GM23248 (cell line): ENCODE results near the gene LYPLAL1.

Source experiments
- EZH2 ChIP-seq: fragments of 200-600 bp; sonication (generic); IDR thresholded peaks from 2 replicates; pipeline ENCODE4 v1.6.1; 2018; ENCODE audit warnings: antibody characterized with exemption, mild to moderate bottlenecking; ENCODE audit not compliant: insufficient read depth, poor library complexity, severe bottlenecking
- EZH2phosphoT487 ChIP-seq: fragments of 200-600 bp; sonication (generic); IDR thresholded peaks from 2 replicates; pipeline ENCODE4 v1.6.1; 2018; ENCODE audit warnings: antibody characterized with exemption, moderate library complexity, mild to moderate bottlenecking, low read depth; ENCODE audit not compliant: insufficient read depth

DNA sequence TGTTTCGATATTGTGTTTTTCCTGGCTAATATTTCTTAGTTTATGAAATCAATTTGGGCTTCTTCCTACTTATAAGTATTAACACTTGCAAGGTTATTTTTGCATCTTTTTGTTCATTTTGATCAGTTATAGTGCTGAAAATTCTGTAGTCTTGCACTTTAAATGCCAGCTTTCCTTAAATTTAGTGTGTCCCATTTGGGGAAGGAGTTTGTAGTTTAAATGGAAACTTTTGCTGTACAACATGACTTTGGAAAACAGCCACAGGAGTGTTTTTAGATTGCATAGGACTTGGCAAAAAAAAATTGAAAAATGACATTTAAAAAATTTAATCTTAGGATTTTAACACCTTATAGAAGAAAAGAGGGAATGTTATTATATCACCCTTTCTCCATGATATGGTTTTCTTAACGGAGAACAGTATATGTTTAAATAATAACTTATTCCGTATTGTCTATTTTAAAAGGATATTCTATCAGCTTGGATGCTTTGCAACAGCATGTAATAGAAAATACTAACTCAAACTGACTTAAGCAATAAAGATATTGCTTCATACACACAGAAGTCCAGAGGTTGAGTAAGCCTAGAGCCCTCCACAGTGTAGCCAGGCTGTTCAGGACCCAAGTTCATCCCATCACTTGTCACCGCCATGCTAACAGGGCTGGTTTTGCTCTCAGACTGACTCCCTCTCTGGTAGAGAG, 53.8 kb downstream of the LYPLAL1 start:
- TF ChIP-seq EZH2, result no peak
- no peak for TF ChIP-seq EZH2phosphoT487
